Measurements from ENCODE around the gene NUP62.

The NUP62 gene

GRCh38 chr19:49863254-49863934, 65.9 kb downstream of the NUP62 start:
- DNase-seq = no peak

GRCh38 chr19:49862391-49863253, 66.7 kb downstream of the NUP62 start:
- DNase-seq = no peak

GRCh38 chr19:49861541-49862378, 67.5 kb downstream of the NUP62 start:
- DNase-seq = no peak

- DNase-seq = no peak
Observed at GRCh38 chr19:49861107-49861506, 68.2 kb downstream of the NUP62 start.

- DNase-seq = no peak
Observed at GRCh38 chr19:49860336-49861102, 68.8 kb downstream of the NUP62 start.

- no peak for DNase-seq
Observed at GRCh38 chr19:49859682-49860335, 69.5 kb downstream of the NUP62 start.

GRCh38 chr19:49858088-49858985, 71.0 kb downstream of the NUP62 start:
- no peak for DNase-seq

GRCh38 chr19:49857838-49858087, 71.5 kb downstream of the NUP62 start:
- DNase-seq = no peak

GRCh38 chr19:49857061-49857837, 72.1 kb downstream of the NUP62 start:
- DNase-seq = no peak

All from stimulated activated CD4-positive, alpha-beta T cell treated with anti-CD3 and anti-CD28 coated beads, Interleukin-4, amount 100 ng/mL, for 24 hours (primary cell).